ENCODE results near the gene PRRX2.

The PRRX2 gene

GRCh38 chr9:129626079-129626624, 39.3 kb upstream of the PRRX2 start, which contains the start of gene NTMT1:
Gene NTMT1, plus strand, starts transcription at chr9:129626163. Its CDS starts 6,541 bp downstream, at chr9:129632704.
- TF ChIP-seq, protein P1, sequence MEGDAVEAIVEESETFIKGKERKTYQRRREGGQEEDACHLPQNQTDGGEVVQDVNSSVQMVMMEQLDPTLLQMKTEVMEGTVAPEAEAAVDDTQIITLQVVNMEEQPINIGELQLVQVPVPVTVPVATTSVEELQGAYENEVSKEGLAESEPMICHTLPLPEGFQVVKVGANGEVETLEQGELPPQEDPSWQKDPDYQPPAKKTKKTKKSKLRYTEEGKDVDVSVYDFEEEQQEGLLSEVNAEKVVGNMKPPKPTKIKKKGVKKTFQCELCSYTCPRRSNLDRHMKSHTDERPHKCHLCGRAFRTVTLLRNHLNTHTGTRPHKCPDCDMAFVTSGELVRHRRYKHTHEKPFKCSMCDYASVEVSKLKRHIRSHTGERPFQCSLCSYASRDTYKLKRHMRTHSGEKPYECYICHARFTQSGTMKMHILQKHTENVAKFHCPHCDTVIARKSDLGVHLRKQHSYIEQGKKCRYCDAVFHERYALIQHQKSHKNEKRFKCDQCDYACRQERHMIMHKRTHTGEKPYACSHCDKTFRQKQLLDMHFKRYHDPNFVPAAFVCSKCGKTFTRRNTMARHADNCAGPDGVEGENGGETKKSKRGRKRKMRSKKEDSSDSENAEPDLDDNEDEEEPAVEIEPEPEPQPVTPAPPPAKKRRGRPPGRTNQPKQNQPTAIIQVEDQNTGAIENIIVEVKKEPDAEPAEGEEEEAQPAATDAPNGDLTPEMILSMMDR (conservative IDR thresholded peaks at IDR 0.05), result no peak
- H3K27ac ChIP-seq, result peak within 1 kb of the TSS; percentile 91

DNA sequence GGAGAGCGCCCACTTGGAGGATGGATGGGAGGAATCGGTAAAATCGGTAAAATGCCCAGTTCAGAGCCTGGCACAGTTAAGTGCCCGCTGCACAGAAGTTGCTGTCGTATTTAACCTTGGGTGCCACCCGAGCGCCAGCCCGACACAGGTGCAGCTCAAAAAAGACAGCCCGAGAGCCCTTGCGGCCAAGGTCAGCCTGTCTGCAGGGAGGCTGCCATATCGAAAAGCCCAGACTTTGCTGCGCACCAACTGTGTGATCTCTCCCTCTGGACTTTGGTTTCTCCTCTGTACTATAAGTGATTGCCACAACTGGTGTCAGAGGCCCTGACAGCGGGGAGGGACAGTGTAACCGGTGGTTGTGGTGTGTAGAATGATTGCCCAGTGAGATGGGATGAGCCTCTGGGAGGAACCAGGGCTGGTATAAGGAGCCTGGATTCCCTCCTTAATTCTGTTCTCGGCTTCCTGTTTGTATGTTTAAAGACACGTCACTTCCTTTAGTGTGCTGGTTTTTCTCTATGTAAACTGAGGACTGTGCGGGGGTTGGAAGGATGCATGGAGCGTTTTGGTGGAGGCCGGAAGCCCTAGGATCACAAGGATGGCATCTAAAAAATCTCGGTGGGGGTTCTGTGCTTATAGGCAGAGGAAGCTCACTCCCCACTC, 38.7 kb upstream of the PRRX2 start:
- TF ChIP-seq, protein P1 (conservative IDR thresholded peaks at IDR 0.05), result no peak
- H3K27ac ChIP-seq, result peak overlapping the region; percentile 91

DNA sequence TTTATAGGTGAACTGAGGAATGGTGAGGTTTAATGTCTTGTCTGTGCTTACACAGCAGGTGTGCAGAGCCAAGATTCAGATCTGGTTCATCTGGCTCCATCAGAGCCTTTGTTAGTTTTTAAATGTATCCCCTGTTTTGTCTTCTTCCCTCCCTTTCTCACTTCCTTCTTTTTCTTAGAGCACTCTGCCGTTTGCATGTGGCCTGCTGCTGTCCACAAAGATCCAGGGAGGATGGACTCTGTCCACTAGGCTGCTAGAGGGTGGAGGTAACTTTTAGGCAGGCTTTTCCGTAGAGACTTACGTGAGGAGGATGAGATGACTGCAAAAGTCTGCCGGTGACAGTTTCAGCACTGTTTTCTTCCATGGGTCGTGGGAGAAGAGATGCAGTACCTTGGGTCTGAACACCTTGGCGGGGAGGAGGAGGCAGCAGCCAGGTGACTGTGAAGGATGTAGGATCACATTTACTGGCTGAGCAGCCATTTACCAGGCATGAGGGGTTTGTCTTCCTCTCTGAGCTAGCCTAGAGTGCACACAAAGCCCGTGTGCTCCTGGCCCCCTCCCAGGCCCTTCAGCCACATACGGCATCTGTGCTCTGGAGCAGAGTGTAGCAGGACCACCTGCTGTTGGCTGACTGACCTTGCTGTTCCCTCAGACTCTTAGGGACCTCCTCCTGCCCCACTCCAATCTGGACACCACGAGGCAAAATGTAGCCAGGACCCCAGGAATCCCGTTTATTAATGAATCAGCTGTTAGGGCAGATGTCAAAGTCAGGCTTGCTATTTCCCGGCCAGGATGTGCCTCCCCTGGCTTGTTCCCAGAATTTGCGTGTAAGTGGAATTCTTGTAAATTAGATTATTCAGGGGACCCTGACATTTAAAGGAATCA, 37.6 kb upstream of the PRRX2 start:
- H3K27ac ChIP-seq, result peak overlapping the region; percentile 91

GRCh38 chr9:129628709-129629108, 36.7 kb upstream of the PRRX2 start:
- H3K27ac ChIP-seq, result peak overlapping the region; percentile 91; the same call in 1 of the 2 replicates
- TF ChIP-seq, protein P1 (conservative IDR thresholded peaks at IDR 0.05), result no peak

More for the DNA sequence above, 37.6 kb upstream of the PRRX2 start:
- TF ChIP-seq, protein P1 (conservative IDR thresholded peaks at IDR 0.05), result no peak

DNA sequence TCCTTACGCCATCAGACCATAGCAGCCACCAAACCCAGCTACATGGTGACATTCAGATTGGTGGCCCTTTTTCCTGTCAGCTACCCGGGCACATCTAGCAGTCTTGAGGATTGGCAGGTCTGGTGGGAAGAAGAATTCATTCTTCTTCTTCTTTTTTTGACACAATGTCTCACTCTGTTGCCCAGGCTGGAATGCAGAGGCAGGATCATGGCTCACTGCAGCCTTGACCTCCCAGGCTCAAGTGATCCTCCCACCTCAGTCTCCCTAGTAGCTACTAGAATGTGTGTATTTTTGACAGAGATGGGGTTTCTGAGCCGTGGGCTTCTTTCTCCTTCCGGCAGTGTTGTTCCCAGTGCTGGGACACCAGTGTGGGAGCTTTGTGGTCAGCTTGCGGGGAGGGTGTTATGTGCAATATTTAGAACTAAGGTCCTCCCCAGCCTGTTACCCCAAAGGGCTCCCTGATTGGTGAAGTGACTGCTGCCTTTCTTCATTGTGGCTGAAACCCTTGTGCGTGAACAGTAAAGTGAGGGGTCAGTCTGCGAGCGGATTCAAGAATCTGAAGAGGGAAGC, 36.1 kb upstream of the PRRX2 start:
- TF ChIP-seq, protein P1 (conservative IDR thresholded peaks at IDR 0.05), result no peak
- no peak overlapping the region; the same call in 1 of the 2 replicates for H3K27ac ChIP-seq

- H3K27ac ChIP-seq, result no peak overlapping the region
- TF ChIP-seq, protein P1 (conservative IDR thresholded peaks at IDR 0.05), result no peak
These were observed 34.3 kb upstream of the PRRX2 start for GRCh38 chr9:129630967-129631673.

All from VCaP (cell line).